OCI-LY7 (cell line): ENCODE measurements around the gene GLYAT. TPM values are rescaled to one million over a fixed set of nuclear protein-coding genes. Genes with fewer than 3 reads are reported as not detected.

ENCODE experiments used
- BruUV-seq: library from RNA; stranded (reverse); fragments of 400-500 nt; replicated peaks from 2 replicates; lab custom pipeline; 2021; lab: Mats Ljungman, UMichigan
- CTCF ChIA-PET: fragments of 300-600 bp; sonication (Branson Sonifier 250); formaldehyde crosslinking; loops from one replicate; lab custom pipeline; 2022; ENCODE audit warnings: antibody characterized with exemption; ENCODE audit not compliant: unreplicated experiment; lab: Charles Lee
- POLR2A ChIA-PET: fragments of 300-600 bp; sonication (Branson Sonifier 250); formaldehyde crosslinking; loops from one replicate; lab custom pipeline; 2022; ENCODE audit warnings: antibody characterized with exemption; lab: Charles Lee
- DNase-seq: peaks from one replicate; pipeline ENCODE4 v3.0.0-alpha.2; 2015; ENCODE audit warnings: low spot score
- H2AFZ ChIP-seq: fragments of 200-600 bp; sonication (generic), shearing (Covaris generic); 2 replicates; pipeline ENCODE4 v1.6.1; 2014; ENCODE audit warnings: mild to moderate bottlenecking, antibody characterized with exemption, low read length, moderate library complexity
- H3K27ac ChIP-seq: fragments of 200-600 bp; sonication (generic); 2 replicates; pipeline ENCODE4 v1.5.1; 2014; ENCODE audit warnings: mixed run types, low read depth, mild to moderate bottlenecking, moderate library complexity, low read length, inconsistent platforms; ENCODE audit not compliant: poor library complexity, severe bottlenecking
- H3K36me3 ChIP-seq: fragments of 200-600 bp; sonication (generic); 2 replicates; pipeline ENCODE4 v1.6.1; 2014; ENCODE audit warnings: mild to moderate bottlenecking, antibody characterized with exemption, low read length, moderate library complexity, mixed read lengths; ENCODE audit not compliant: insufficient read depth
- H3K4me1 ChIP-seq: fragments of 200-600 bp; sonication (generic); 2 replicates; pipeline ENCODE4 v1.5.1; 2014; ENCODE audit warnings: mild to moderate bottlenecking, low read length; ENCODE audit not compliant: insufficient read depth, poor library complexity, severe bottlenecking
- H3K4me2 ChIP-seq: fragments of 200-600 bp; sonication (generic); 2 replicates; pipeline ENCODE4 v1.6.1; 2014; ENCODE audit warnings: mild to moderate bottlenecking, low read length
- H3K4me3 ChIP-seq: fragments of 200-600 bp; sonication (generic); 2 replicates; pipeline ENCODE4 v1.5.1; 2014; ENCODE audit warnings: mild to moderate bottlenecking, low read depth, low read length; ENCODE audit not compliant: poor library complexity, severe bottlenecking
- H3K79me2 ChIP-seq: fragments of 200-600 bp; sonication (generic); 2 replicates; pipeline ENCODE4 v1.6.1; 2016; ENCODE audit warnings: low read depth, mild to moderate bottlenecking, low read length, moderate library complexity, mixed read lengths; ENCODE audit not compliant: insufficient read depth
- H3K9me2 ChIP-seq: fragments of 200-600 bp; sonication (generic); 2 replicates; pipeline ENCODE4 v1.6.1; 2016; ENCODE audit warnings: mild to moderate bottlenecking, low read length, mixed read lengths; ENCODE audit not compliant: insufficient read depth
- H3K9me3 ChIP-seq: fragments of 200-600 bp; sonication (generic); 2 replicates; pipeline ENCODE4 v1.6.1; 2014; ENCODE audit warnings: mild to moderate bottlenecking, mixed run types, low read length, mixed read lengths
- H4K20me1 ChIP-seq: fragments of 200-600 bp; sonication (generic); 2 replicates; pipeline ENCODE4 v1.6.1; 2014; ENCODE audit warnings: mild to moderate bottlenecking, antibody characterized with exemption, low read length, moderate library complexity, mixed read lengths; ENCODE audit not compliant: insufficient read depth
- CTCF ChIP-seq: fragments of 200-600 bp; sonication (generic); conservative IDR thresholded peaks from 2 replicates; pipeline ENCODE4 v1.5.1; 2014; ENCODE audit warnings: mild to moderate bottlenecking, antibody characterized with exemption, low read length, moderate library complexity, mixed read lengths
- EZH2phosphoT487 ChIP-seq: fragments of 200-600 bp; sonication (generic); IDR thresholded peaks from 2 replicates; pipeline ENCODE4 v1.6.1; 2018; ENCODE audit warnings: low read depth, borderline replicate concordance, mild to moderate bottlenecking, mixed run types, antibody characterized with exemption, low read length, moderate library complexity, mixed read lengths
- intact Hi-C: fragments of 100-400 bp; cut with micrococcal nuclease; formaldehyde crosslinking; loops from one replicate; pipeline ENCODE4 v1.10.0; 2022; ENCODE audit not compliant: unreplicated experiment
- total RNA-seq, 2 experiments: library from RNA; depleted of rRNA in 1 of 2; stranded (reverse); fragments of >200 nt in 1 of 2; shearing (Covaris generic) in 1 of 2; gene quantifications; 2 replicates each; pipeline ENCODE4 v1.2.3, GENCODE V29; 2014 to 2022

The GLYAT gene
- total RNA-seq, 2 experiments from 2014 or later = not detected

DNA sequence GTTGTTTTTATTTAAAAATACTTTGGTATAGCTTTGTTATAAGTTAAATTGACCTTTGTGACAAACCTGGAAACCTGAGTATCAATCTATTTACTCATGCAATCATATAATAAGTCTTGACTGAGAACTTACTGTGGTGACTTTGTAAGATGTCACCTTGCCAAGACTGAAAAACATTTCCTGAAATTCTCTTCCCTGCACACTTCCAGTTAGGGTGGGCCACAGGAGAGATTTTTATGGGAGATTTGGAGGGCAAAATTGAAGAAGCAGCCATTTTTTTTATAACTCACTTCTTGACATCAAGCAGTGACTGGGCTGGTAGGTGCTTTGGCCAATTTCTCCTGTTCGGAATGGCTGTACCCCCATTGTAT lies 31.4 kb upstream of the GLYAT start:
- no peak for DNase-seq
- H3K4me2 ChIP-seq = no peak overlapping the region
- intact Hi-C loops = no loop called here
- H3K36me3 ChIP-seq = no peaks in the 10 kb centered on the region
- no peaks in the 10 kb centered on the region for H3K4me1 ChIP-seq
- no peak overlapping the region for H2AFZ ChIP-seq
- H3K9me2 ChIP-seq = no peaks in the 10 kb centered on the region
- H3K79me2 ChIP-seq = no peaks in the 10 kb centered on the region
- no peak overlapping the region for H3K4me3 ChIP-seq
- no peaks in the 10 kb centered on the region for H4K20me1 ChIP-seq
- ChIA-PET POLR2A (interaction anchor here (0.6 kb wide), 1 partner anchor 1336 kb away, joined by 3 read pairs; no protein-coding TSS in a partner anchor), CTCF (no interaction called here)
- no peaks in the 10 kb centered on the region for H3K9me3 ChIP-seq
- H3K27ac ChIP-seq = no peak overlapping the region
- no peak for TF ChIP-seq EZH2phosphoT487
- no TSS peak for BruUV-seq

- no peaks in the 10 kb centered on the region for H3K9me2 ChIP-seq
- no peak overlapping the region for H3K4me3 ChIP-seq
- H3K4me2 ChIP-seq = no peak overlapping the region
- TF ChIP-seq CTCF = no peak
- TF ChIP-seq EZH2phosphoT487 = no peak
- intact Hi-C loops = no loop called here
- no peak overlapping the region for H2AFZ ChIP-seq
- no peak for DNase-seq
- no peaks in the 10 kb centered on the region for H3K79me2 ChIP-seq
- no peak overlapping the region for H3K27ac ChIP-seq
- H4K20me1 ChIP-seq = no peaks in the 10 kb centered on the region
- no peaks in the 10 kb centered on the region for H3K9me3 ChIP-seq
- BruUV-seq = no TSS peak
- no peaks in the 10 kb centered on the region for H3K36me3 ChIP-seq
- ChIA-PET POLR2A (interaction anchor here (0.6 kb wide), 1 partner anchor 1335 kb away, joined by 3 read pairs; no protein-coding TSS in a partner anchor), CTCF (no interaction called here)
- no peaks in the 10 kb centered on the region for H3K4me1 ChIP-seq
These were observed 30.8 kb upstream of the GLYAT start for GRCh38 chr11:58762284-58763119.

DNA sequence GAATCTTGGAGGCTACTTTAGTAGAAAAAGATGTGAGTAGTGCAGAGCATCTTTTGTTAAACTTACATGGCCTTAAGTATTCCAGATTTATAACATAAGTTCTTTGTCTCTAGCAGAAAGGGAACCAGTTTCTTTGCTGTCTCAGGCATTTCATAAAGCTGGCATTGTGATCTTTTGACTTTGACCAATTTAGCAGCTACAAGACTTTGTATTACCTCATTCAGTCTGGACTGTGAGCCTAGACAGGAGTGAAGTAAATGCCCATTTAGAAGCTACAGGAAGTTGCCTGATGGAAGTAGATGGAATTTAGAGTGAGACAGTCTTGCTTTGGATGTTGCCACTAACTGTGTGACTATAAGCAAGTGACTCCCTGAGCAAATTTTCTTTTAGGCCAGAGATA lies 25.7 kb upstream of the GLYAT start:
- ChIA-PET POLR2A (interaction anchor here (0.7 kb wide), 1 partner anchor 36 kb away, joined by 3 read pairs; no protein-coding TSS in a partner anchor), CTCF (no interaction called here)
- no peaks in the 10 kb centered on the region for H3K4me1 ChIP-seq
- TF ChIP-seq CTCF (no peak), EZH2phosphoT487 (no peak)
- no peaks in the 10 kb centered on the region for H3K79me2 ChIP-seq
- H3K9me3 ChIP-seq = no peaks in the 10 kb centered on the region
- H3K36me3 ChIP-seq = no peaks in the 10 kb centered on the region
- BruUV-seq = no TSS peak
- no peaks in the 10 kb centered on the region for H3K9me2 ChIP-seq
- no peak for DNase-seq
- H4K20me1 ChIP-seq = no peaks in the 10 kb centered on the region
- no peak overlapping the region for H3K27ac ChIP-seq
- no peak overlapping the region for H3K4me3 ChIP-seq
- intact Hi-C loops = no loop called here
- no peak overlapping the region for H2AFZ ChIP-seq
- H3K4me2 ChIP-seq = no peak overlapping the region
